ENCODE measurements around the gene ZBTB45.

The ZBTB45 gene

GRCh38 chr19:58538257-58539168 is 18.9 kb upstream of the ZBTB45 start:
- no peak for DNase-seq

GRCh38 chr19:58536852-58537798 is 17.5 kb upstream of the ZBTB45 start:
- no peak for DNase-seq

GRCh38 chr19:58535857-58536256 is 16.2 kb upstream of the ZBTB45 start:
- DNase-seq, result no peak

- DNase-seq, result peak; percentile 69
Measured at GRCh38 chr19:58531034-58531840, 11.6 kb upstream of the ZBTB45 start.

GRCh38 chr19:58529405-58529804 is 9.8 kb upstream of the ZBTB45 start:
- DNase-seq, result no peak

GRCh38 chr19:58522709-58523108 is 3.1 kb upstream of the ZBTB45 start:
- no peak for DNase-seq

GRCh38 chr19:58521651-58522050 is 2.0 kb upstream of the ZBTB45 start:
- DNase-seq, result no peak

GRCh38 chr19:58520257-58520599 is 618 bp upstream of the ZBTB45 start:
- no peak for DNase-seq

- DNase-seq, result peak; percentile 44
Measured at GRCh38 chr19:58519087-58519354, 589 bp downstream of the ZBTB45 start.

- no peak for DNase-seq
Measured at GRCh38 chr19:58518256-58519086, 1.1 kb downstream of the ZBTB45 start.

- DNase-seq, result no peak
Measured at GRCh38 chr19:58516964-58517833, 2.4 kb downstream of the ZBTB45 start.

GRCh38 chr19:58516246-58516836 is 3.3 kb downstream of the ZBTB45 start:
- no peak for DNase-seq

GRCh38 chr19:58515259-58515658 is 4.4 kb downstream of the ZBTB45 start:
- DNase-seq, result no peak

- DNase-seq, result no peak
Measured at GRCh38 chr19:58514564-58515022, 5.0 kb downstream of the ZBTB45 start.

GRCh38 chr19:58513694-58514563 is 5.7 kb downstream of the ZBTB45 start:
- DNase-seq, result peak; percentile 46

- DNase-seq, result no peak
Measured at GRCh38 chr19:58513213-58513693, 6.4 kb downstream of the ZBTB45 start.

- no peak for DNase-seq
Measured at GRCh38 chr19:58511353-58512208, 8.0 kb downstream of the ZBTB45 start, which contains the start of gene SLC27A5. SLC27A5 (minus strand) TSS chr19:58511992; CDS start chr19:58511955, 37 bp downstream.
